ENCODE data around the gene PPEF1.
"Not testable (repeated sequence)": the region's sequence is repeated elsewhere in the genome, so short reads cannot be mapped to it uniquely, and the experiment has no call there.

PPEF1 gene

DNA sequence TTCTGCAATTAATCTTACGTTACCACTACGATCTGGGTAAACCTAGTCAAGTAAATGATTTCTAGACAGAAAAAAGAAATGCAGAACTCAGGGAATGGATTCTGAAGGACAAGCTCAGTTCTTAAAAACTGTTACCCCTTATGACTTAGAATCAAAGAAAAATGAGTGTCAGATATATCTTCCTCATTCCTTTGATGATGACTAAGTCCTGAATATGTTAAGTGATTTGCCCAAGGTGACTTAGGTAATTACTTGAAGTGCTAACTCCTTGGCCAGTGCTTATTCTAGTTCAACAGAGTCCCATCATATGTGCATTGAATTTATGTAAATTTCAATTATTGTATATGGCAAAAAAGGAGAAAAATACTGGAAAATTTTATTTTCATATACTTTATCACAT lies 92.5 kb downstream of the PPEF1 start:
- DNase-seq = no peak

DNA sequence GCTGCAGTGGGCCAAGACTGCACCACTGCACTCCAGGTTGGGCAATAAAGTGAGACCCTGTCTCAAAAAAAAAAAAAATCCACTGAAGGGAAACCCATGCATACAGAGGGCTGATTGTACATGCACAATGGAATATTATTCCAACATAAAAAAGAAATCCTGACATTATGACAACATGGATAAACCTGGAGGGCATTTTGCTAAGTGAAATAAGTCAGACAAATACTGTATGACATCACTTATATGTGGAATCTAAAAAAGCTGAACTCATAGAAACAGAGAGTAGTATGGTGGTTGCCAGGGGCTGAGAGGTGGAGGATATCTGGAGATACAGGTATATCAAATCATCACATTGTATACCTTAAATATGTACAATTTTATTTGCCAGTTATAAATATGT lies 102.2 kb downstream of the PPEF1 start:
- no peak for DNase-seq

DNA sequence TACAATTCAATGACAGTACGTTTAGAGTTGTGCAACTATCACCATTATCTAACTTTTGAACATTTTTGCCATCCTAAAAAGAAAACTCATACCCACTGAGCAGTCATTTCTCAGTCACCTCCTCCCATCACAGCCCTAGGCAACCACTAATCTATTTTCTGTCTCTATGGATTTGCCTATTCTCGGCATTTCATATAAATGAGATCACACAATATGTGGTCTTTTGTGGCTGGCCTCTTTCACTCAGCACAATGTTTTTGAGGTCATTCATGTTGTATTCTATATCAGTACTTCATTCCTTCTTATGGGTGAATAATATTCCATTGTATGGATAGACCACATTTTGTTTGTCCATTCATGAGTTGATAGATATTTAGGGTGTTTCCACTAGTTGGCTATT lies 103.0 kb downstream of the PPEF1 start:
- no peak for DNase-seq

DNA sequence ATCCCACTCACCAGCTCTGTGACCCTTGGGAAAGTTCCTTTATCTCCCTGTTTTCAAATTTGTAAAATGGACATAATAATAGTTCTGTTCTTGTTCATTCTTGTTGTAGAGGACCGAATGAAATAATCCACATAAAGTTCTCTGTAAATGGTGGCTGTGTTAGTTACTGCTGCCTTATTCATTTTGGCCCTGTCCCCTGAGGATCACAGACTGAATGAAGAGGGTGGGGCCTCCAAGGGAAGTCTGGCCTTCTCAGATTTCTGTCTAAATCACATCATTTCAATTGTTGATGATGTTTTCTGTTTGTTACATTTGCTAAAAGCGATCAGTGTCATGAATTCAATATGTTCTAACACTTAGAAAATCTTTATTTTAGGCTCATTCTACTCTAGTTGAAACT lies 117.9 kb downstream of the PPEF1 start:
- DNase-seq = no peak

DNA sequence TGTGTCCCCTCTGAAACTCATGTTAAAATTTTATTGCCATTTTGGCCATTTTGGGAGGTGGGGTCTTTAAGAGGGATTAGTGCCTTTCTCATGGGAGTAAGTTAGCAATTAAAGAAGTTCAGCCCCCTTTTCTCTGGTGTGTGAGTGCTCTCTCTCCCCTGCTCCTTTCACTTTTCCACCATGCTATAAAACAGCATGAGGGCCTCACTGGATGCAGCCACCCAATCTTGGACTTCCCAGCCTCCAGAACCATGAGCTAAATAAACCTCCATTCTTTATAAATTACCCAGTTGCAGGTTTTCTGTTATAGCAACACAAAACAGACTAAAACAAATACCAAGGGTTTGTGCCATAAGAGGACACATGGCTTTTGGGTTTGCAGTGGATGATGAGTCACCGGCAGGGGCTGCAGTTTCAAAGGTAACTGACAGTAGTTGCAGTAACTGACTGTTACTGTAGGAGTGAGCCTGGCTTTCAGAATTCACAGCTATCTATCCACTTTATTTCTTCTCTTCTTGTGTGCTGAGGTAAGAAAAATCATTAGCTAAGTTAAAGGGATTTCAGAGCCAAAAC lies 121.5 kb downstream of the PPEF1 start:
- no peak for DNase-seq

DNA sequence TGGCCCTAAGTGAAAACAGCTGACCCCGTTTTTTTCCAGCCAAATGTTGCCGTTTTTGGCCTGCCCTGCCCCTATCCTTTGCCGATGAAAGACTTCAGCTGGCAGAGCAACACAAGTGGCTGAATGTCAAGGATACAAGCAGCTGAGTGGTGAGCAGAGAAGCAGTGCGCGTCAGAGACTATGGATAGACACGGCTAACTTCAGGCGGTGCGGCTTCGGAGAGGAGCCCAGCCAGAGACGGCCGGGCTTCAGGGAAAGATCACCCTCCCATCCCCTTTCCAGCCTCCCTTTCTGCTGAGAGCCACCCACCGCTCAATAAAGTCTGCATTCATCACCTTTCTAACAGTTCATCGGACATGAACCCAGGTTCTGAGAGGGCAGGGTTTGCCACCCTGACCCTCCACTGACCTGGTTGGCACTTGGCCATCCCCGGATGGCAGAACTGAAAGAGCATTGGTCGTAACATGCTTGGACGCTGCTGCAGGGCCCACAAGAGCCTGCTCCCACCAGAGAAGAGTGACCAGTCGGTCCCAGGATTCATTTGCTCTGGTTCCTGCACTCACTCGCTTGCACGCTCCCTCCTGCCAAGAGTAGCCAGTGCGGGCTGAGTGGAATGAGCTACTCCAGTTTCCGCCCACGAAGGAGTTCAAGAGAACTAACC lies 125.8 kb downstream of the PPEF1 start:
- no peak for DNase-seq

DNA sequence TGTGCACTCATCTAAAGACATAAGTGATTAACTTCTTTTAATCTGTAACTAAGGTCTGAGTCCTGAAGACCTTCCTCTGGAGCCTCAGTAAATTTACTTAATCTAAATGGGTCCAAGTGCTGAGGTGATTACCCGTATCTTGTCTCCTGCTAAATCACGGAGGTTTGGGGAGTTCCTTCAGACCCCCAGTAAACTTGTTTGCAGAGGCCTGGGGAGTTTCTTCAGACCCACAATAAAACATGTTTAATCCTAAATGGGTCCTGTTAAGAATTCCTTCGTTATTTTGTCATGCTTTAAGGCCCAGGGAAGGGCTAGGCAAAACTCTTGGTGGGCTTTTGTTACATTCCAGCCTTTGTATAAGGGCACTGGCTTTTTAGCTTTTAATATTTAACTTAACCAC lies 140.5 kb downstream of the PPEF1 start:
- not testable (repeated sequence) for DNase-seq

DNA sequence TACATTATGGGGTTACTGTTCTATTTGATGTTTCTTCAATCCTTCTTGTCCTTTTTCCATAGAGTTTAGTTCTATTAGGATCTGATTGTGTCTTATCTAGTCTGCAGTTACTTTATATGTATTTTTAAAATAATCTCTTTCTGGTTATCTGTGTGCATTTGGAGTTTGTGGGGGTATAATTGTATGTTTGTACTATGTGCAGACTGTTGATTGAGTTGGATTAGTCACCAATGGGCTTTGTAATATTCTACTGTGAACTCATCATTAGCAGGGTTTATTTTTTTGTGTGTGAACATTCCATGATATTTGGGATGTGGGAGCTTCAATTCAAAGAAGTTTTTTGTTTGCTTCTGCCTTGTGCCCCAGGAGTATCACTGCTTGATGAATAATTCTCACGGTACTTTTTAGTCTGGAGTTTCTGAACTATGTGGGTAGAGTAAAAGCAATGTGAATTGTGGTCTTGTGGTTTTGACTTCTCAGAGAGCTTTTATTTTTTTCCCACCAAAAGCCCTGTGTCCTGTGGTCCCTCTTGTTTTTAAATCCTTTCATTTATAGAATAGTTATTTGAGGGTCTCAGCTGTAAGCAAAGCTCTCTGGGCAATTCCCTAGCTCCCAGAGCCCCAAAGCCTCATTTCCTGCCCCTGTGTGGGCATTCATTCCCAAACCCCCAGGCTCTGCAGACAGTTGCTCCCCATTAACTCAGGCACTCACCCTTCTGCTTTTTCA lies 148.6 kb downstream of the PPEF1 start:
- DNase-seq = no peak

DNA sequence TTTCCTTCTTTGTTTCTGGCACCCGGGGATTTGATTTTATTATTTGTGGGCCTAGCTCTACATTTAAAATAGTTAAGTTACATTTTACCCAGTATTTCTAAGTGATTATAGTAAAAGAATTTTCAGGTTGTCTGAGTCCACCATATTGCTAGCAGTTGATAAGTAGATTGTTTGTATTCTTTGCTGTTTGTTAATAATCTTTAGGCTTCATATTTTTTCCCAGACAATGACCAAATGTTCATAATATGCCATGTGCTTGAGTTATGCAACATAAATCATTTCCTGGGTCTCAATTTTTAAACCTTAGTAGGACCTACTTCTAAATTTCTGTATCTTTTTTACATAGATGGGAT lies 149.2 kb downstream of the PPEF1 start:
- no peak for DNase-seq

DNA sequence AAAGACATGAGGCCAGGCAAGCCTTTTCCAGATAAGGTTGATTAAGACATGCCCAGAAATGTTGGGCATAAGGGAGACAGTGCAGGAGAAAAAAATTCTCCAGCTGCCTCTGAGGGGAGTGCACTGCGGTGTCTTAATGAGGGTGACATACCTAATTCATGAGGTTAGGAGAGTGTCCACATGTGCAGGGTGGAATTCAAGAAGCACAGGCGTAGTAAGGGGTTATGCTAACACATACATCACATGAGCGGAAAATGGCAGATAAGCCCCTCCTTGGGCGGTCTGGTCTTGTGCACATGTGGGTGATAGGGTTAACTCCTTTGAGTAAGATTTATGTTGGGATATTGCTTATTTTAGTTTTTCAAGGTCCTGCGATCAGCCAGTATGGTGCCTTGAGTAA lies 154.1 kb downstream of the PPEF1 start:
- DNase-seq = no peak

DNA sequence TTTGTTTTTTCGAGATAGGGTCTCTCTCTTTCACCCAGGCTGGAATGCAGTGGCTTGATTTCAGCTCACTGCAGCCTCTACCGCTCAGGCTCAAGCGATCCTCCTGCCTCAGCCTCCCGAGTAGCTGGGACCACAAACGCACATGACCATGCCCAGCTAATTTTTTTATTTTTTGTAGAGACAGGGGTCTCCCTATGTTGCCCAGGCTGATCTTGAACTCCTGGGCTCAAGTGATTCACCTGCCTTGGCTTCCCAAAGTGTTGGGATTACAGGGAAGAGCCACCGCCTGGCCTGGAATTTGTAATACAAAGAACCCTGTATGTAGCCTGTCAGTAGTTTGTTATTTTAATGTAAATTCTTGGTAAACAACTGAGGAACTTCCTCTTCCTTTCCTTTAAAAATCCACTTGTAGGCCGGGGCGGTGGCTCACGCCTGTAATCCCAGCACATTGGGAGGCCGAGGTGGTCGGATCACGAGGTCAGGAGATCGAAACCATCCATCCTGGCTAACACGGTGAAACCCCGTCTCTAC lies 157.0 kb downstream of the PPEF1 start:
- DNase-seq = no peak

DNA sequence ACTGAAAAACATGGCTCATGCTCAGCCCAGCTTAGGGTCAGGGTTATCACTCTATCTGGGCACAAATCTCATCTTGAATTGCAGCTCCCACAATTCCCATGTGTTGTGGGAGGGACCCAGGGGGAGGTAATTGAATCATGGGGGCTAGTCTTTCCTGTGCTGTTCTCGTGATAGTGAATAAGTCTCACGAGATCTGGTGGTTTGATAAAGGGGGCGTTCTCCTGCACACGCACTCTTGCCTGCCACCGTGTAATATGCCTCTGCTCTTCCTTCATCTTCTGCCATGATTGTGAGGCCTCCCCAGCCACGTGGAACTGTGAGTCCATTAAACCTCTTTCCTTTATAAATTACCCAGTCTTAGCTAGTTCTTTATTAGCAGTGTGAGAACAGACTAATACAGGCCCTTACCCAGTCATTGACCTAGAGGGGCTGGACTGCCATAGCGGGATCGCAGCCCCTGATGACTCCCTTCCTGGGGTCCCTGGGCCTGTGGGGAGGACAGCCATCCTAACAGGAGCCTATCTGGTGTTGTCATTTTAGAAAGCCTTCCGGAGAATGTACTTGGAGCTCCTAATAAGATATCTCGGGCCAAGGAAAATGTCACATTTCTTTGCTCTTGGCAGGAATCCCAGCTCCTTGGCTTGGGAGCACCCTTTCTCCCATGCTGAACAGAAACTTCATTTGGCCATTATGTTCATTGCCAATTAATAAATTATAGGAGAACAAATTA lies 163.9 kb downstream of the PPEF1 start:
- DNase-seq = no peak

DNA sequence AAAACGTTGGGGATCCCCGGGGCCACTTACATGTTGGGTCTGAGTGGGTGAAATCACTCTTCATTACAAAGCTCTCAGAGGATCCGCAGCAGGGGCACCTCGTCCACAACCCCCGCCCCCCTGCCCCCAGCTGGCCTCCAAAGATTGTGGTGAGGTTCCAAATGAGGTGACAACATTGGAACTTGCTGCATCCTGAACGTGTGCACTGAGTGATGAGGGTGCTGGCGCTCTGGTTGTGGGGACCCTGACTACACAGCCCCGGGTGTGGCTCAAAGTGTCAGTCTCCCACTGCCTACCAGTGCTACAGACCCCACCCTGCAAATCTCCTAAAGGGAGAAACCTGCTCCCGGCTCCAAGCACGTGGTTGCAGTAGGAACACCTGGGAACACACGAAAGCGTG lies 164.5 kb downstream of the PPEF1 start:
- no peak for DNase-seq

DNA sequence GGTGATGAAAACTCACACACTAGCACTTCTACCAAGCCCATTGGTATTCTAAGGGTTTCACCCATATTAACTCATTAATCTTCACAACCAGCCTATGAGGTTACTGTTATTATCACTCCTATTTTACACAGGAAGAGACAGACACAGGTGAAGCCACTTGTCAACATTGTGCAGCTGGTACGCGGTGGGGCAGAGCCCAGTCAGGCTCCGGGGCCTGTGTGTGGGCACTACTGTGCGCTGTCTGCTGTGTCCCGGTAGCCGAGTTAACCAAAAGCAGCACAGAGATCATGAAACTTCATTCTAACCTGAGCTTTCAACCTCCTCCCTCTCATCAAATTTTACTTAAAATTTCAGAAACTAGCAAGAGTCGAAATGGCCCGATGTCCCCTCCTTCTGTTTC lies 165.2 kb downstream of the PPEF1 start:
- no peak for DNase-seq

DNA sequence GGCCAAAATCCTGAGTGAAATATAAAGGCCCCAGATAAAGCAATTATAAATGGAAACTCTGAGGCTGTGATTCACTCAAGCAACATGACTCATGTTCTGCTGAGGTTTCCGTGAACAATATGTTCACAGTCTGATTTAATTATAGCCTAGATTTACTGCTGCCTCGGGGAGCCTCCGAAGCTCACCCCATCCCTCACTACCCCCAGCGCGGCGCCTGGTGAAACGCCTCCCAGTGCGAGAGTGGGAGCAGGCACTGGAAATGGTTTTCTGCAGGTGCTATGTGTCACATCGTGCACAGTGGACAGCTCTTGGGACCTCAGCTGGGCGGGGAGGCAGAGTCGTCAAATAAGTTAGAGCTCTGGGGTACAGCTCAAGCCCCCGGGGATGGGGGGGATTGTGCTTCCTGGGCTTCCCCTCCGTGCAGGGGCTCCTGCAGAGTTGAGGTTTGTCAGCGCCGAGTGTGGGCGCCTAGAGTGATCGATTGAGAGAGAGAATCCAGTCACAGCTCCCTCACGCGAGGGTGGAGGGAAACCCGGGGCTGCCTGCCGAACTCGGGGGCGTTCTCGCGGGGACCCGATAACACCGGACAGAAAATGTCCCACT lies 165.8 kb downstream of the PPEF1 start:
- no peak for DNase-seq

DNA sequence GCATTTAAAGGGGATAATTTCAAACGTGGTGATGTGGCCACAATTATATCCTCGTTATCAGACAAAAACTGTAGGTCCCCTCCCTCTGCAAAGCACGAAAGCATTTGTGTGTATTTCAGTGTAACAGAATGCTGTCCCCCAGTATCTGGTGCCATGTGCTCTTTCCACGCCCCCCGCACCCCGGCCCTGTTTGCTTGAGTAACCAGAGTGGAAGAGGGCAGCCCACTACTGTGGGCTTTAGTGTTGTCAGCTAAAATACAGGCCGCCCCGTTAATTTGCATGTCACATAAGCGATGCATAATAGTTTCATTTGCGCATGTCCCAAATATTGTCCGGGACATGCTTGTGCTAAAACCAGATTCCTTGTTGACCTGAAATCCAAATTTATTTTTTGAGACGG lies 166.4 kb downstream of the PPEF1 start:
- DNase-seq = no peak

DNA sequence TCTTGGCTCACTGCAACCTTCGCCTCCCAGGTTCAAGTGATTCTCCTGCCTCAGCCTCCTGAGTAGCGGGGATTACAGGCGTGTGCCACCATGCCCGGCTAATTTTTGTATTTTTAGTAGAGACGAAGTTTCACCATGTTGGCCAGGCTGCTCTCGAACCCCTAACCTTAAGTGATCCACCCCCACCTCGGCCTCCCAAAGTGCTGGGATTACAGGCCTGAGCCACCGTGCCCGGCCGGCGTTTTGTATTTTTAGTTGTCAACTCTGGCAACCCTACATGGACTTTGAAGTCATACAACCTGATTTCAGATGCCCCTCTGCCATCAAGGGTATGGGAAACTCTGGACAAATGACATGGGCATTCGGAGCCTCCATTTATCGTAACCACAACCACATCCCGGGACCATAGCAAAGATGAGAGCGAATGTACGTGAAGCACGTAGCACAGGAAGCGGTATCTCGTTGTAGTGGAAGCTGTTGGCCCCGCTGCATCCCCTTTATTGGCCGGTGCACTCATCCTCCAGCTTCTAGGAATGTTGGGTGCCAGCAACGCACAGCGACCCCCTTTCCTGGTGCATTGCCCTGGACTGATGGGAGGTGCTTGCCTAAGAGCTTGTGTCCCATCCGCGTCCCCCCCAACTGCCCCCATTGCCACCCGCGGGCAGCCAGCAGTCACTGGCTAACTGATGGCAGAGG lies 167.3 kb downstream of the PPEF1 start:
- DNase-seq = no peak

DNA sequence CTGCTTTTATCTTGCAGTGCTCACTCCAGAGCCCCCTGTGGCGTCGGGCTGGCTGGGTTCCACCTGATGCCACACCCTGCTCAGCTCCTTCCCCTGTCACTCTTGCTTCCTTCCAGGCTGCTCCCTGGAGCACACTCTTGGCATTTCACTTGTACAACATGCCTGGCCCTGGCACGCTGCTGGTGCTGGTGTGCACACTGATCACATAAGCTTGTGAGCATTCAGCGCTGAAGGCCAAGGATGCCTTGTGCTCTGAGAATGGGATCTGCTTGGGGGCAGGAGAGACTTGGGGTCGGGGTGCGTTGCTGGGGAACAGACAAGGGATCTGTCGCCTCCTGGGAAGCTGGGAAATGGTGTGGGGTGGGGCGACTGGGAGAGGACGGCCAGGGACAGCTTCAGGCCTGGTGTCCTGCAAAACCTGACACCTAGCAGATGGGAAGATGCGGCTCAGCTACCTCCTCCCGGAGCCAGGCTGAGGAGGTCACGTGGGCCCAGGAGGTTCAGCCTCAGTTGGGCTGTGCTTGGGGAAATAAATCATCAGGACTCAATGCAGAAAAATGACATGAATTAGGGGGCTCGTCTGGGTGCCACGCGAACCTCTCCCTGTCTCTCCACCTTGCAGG lies 167.9 kb downstream of the PPEF1 start:
- DNase-seq = peak; percentile 58

DNA sequence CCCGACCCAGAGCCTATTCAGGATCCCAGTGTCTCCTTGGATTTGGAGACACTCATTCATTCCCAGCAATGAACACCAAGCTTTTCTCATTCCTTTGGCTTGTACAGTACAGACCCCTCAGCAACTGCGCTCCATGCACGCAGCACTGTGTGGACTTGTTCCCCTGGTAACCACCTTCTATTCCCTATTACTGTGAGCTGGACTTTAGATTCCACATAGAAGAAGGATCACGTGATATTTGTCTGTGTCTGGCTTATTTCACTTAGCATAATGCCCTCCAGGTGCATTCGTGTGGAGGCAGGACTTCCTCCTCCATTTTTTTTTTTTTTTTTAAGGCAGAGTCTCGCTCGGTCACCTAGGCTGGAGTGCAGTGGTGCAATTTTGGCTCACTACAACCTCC lies 170.0 kb downstream of the PPEF1 start:
- peak; percentile 75 for DNase-seq
